ENCODE results near the gene SLX4.
"Not testable (repeated sequence)": the region's sequence is repeated elsewhere in the genome, so short reads cannot be mapped to it uniquely, and the experiment has no call there.

Gene SLX4

GRCh38 chr16:3640632-3641501 lies 29.5 kb upstream of the SLX4 start:
- no peak for DNase-seq (ENCODE audit: low spot score)

GRCh38 chr16:3640207-3640606 lies 28.8 kb upstream of the SLX4 start:
- no peak for DNase-seq (ENCODE audit: low spot score)

DNA sequence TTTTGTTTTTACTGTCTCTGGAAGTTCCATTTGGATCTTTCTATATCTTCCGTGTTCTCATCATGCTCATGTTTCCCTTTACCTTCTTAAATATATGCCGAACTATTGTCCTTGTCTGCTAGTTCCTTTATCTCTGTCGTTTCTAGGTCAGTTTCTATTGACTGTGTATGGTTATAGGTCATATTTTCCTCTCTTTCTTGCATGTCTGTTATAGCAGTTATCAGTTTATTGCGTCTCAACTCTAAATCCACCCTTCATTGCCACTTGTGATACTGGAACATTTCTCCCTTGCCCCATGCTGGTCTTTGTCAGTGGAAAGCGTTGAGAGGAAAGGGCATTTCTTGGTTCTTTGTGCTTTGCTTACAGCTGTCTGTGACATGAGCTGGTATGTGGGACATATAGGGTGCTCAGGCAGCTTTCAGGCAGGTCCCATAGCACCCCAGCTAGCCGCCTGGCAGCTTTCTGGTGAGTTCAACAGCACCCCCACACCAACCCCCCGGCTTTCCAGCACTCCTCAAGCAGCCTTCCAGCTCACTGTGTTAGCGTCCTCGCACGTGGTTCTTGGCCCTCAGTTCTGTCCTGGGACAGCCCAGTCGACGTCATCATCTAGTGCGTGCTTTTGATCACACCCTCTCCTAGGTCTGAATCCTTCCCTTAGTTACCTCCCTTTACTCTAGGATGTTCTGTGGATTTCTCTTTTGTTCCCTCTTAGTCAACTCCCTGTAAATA lies 27.7 kb upstream of the SLX4 start:
- DNase-seq (ENCODE audit: low spot score), result no peak

- DNase-seq (ENCODE audit: low spot score), result no peak
Observed at GRCh38 chr16:3637371-3637923, 26.0 kb upstream of the SLX4 start.

DNA sequence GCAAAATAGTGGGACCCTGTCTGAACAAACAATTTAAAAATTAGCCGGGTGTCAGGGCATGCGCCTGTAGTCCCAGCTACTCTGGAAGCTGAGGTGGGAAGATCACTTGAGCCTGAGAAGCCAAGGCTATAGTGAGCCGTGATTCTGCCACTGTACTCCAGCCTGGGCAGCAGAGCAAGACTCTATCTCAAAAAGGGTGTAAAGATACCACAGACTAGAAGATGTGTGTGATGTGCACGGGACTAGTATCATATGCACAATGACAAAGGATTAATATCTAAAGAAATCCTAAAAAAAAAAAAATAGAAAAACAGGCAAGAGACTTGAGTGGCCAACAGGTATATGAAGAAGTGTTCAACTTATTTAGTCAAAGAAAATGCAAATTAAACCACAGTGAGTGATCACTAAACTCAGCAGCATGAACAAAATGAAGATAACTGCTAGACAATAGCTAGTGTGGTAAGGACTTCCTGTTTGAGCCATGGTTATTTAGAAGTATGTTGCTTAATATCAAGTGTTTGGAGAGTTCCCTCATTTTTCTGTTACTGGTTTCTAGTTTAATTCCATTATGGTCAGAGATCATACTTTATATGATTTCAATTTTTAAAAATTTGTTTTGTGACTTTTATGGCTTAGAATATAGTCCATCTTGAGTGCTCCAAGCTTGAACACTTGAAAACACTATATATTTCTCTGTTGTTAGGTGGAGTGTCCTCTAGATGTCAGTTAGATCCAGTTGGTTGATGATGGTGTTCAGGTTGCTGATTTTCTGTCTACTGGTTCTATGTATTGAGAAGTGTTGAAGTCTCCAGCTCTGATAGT lies 14.7 kb upstream of the SLX4 start:
- no peak for DNase-seq (ENCODE audit: low spot score)

GRCh38 chr16:3625331-3625730 lies 13.9 kb upstream of the SLX4 start:
- DNase-seq (ENCODE audit: low spot score), result no peak

GRCh38 chr16:3623642-3624041 lies 12.2 kb upstream of the SLX4 start:
- DNase-seq (ENCODE audit: low spot score), result no peak

GRCh38 chr16:3618769-3619141 lies 7.3 kb upstream of the SLX4 start:
- DNase-seq (ENCODE audit: low spot score), result no peak

DNA sequence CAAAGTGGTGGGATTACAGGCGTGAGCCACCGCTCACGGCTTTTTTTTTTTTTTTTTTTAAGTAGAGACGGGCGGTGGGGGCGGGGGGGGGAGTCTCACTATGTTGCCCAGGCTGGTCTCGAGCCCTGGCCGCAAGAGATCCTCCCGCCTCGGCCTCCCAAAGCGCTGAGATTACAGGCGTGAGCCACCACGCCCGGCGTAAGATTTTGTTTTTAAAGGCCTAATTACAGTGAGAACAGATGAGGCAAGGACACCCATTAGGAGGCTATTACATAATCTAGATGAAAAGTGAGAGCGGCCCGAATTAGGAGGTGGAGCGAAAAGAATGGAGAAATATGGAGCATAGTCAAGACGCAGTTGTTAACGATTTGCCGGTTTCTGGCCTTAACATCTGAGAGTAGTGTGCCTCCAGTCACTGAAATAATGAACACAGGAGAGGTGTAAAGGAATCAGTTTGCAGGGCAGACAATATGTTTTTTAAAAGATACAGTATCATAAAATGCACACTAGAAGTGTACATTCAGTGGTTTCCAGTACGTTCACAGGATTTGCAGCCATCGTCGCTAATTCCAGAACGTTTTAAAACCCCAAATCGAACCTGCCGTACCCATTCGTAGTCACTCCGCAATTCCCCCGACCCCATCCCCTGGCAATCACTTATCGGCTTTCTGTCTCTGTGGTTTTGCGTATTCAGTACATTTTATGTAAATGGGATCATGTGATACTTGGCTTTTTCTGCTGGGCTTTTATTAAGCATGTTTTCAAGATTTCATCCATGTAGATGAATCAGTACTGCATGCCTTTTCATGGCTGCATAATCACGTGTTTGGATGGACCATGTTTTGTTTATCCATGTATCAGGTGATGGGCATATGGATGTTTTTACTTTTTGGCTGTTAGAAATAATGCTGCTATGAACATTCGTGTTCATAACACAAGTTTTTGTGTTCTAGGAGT lies 1.4 kb upstream of the SLX4 start:
- no peak for DNase-seq (ENCODE audit: low spot score)

GRCh38 chr16:3610698-3611145 lies 684 bp downstream of the SLX4 start:
- no peak for DNase-seq (ENCODE audit: low spot score)

- peak; percentile 9 for DNase-seq (ENCODE audit: low spot score)
Observed at GRCh38 chr16:3609895-3610697, 1.3 kb downstream of the SLX4 start.

DNA sequence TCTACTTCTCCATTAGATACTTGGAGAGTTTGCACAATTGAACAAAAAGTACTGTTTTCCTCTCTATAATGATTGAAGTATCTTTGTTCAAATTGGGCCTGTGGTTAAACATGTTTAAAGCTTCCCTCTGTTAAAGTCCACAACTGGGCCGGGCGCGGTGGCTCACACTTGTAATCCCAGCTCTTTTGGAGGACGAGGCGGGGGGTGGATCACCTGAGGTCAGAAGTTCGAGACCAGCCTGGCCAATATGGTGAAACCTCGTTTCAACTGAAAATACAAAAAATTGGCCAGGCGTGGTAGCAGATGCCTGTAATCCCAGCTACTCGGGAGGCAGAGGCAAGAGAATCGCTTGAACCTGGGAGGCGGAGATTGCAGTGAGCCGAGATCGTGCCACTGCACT lies 2.4 kb downstream of the SLX4 start:
- not testable (repeated sequence) for DNase-seq (ENCODE audit: low spot score)

DNA sequence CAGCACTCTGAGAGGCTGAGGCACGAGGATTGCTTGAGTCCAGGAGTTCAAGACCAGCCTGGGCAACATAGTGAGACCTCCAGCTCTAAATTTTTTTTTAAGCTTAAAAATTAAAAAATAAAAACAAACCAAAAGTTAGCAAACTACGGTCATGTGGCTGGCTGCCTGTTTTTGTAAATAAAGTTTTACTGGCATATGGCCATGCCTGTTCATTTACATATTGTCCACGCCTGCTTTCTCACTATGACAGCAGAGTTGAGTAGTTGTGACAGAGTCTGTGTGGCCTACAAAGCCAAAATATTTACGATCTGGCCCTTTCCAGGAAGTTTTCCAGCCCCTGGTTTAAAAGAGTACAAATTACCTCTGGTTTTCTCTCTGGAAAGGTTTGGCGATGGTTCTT lies 3.3 kb downstream of the SLX4 start:
- DNase-seq (ENCODE audit: low spot score), result no peak

GRCh38 chr16:3607634-3608033 lies 3.8 kb downstream of the SLX4 start:
- no peak for DNase-seq (ENCODE audit: low spot score)

DNA sequence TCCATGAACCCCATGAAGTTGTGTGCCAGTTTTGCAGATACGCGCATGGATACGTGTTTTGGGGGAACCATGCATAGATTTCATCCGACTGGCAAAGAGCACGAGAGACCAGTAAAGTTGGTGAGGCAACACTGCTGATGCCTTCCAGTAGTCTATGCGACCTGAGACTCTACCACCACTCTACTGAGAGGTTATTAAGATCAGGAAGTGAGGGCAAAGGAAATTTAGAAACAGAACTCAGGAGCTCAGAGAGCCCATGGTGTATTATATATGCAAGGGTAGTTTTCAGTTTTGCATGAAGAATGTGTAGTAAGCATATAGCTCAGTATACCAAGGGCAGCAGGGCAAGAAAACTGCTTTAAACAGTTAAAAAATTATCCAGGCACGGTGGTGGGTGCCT lies 4.2 kb downstream of the SLX4 start:
- DNase-seq (ENCODE audit: low spot score), result no peak

DNA sequence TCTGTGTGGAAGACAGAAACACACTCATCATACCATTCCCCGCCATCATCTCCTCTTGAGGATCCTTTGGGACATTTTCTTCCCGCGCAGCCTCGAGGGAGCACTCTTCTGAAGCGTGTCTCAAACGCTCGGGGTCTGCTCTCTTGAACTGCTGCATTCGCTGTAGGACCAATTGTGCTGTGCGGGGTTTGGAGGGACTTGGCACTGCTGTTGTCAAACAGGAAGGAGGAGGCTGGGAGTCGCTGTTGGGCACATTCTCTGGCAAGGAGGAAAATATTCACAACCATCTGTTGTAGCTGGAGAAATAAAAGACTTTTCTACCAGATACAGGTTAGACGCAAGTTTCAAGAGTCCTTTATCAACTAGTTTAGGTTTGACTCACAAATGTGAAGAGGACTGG lies 5.0 kb downstream of the SLX4 start:
- DNase-seq (ENCODE audit: low spot score), result no peak

DNA sequence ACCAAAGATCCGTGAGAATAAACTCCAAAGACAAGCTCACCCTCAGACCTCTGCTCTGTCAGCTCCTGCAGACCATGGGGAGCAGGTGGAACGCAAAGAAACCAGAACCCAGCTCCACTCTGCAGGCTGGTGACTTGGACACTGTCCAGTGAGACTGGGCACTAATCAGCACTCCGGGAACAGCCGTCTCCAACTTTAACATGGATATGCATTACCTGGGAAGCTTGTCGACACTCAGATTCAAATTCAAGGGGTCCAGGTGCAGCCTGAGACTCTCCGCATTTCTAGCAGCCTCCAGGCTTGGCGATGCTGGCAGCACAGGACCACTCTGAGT lies 9.1 kb downstream of the SLX4 start:
- DNase-seq (ENCODE audit: low spot score), result no peak

GRCh38 chr16:3601614-3602319 lies 9.6 kb downstream of the SLX4 start:
- DNase-seq (ENCODE audit: low spot score), result no peak

DNA sequence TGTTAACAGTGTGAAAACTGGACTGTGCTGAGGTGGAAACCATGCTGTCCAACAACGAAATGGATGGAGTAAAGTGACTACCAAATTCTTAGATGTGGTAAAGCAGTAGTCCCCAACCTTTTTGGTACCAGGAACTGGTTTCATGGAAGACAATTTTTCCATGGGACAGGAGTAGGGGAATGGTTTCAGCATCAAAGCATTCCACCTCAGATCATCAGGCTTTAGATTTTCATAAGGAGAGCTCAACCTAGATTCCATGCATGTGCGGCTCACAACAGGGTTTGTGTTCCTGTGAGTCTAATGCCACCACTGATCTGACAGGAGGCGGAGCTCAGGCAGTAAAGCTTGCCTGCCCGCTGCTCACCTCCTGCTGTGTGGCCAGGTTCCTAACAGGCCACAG lies 11.5 kb downstream of the SLX4 start:
- no peak for DNase-seq (ENCODE audit: low spot score)

- DNase-seq (ENCODE audit: low spot score), result no peak
Observed at GRCh38 chr16:3599121-3599520, 12.3 kb downstream of the SLX4 start.

Data from AG08396 (cell line).